Bronchial epithelial cell (primary cell): Measurements from ENCODE around the gene ART1. TPM values are rescaled to one million over a fixed set of nuclear protein-coding genes. Genes with fewer than 3 reads are reported as not detected.
A peak's percentile ranks its signal among the peaks of the same experiment; 100 is the strongest.

Experiments used
- DNase-seq: peaks from one replicate; pipeline ENCODE4 v3.0.0-alpha.2; 2010; ENCODE audit warnings: low read depth
- FAIRE-seq: peaks from 2 replicates; lab custom pipeline; 2011; peaks lifted over from hg19 to GRCh38; lab: Jason Lieb, UNC
- H3K27me3 ChIP-seq: 2 replicates; pipeline ENCODE4 v1.5.1; 2011; ENCODE audit warnings: low read length; ENCODE audit not compliant: control insufficient read depth, insufficient read depth
- H3K36me3 ChIP-seq: 2 replicates; pipeline ENCODE4 v1.5.1; 2011; ENCODE audit warnings: low read length; ENCODE audit not compliant: control insufficient read depth, insufficient read depth
- H3K4me3 ChIP-seq: 2 replicates; pipeline ENCODE4 v1.5.1; 2011; ENCODE audit warnings: mild to moderate bottlenecking, low read depth, low read length, control low read depth
- CTCF ChIP-seq: IDR thresholded peaks from 2 replicates; pipeline ENCODE4 v1.5.1; 2011; ENCODE audit warnings: mild to moderate bottlenecking, moderate library complexity, low read length, control low read depth, inconsistent platforms; ENCODE audit not compliant: insufficient read depth, severe bottlenecking
- total RNA-seq: library from RNA; depleted of rRNA; stranded (reverse); fragments of >200 nt; gene quantifications from 2 replicates; pipeline ENCODE4 v1.2.1, GENCODE V29; 2014

The ART1 gene
- total RNA-seq, 1 donor from 2014 or later = not detected

GRCh38 chr11:3658252-3658651 is 13.3 kb downstream of the ART1 start:
- Histone ChIP-seq H3K4me3 (no peak overlapping the region), H3K36me3 (no peaks in the 10 kb centered on the region), H3K27me3 (no peaks in the 10 kb centered on the region)
- TF ChIP-seq CTCF = no peak
- no peak for FAIRE-seq
- DNase-seq = no peak

- TF ChIP-seq CTCF = no peak
- FAIRE-seq (no peak), DNase-seq (no peak)
- H3K27me3 ChIP-seq = no peaks in the 10 kb centered on the region
- no peaks in the 10 kb centered on the region for H3K36me3 ChIP-seq
- H3K4me3 ChIP-seq = no peak overlapping the region
Observed at GRCh38 chr11:3659595-3660515, 14.9 kb downstream of the ART1 start.

- TF ChIP-seq CTCF = no peak
- DNase-seq (no peak), FAIRE-seq (no peak)
- Histone ChIP-seq H3K4me3 (no peak overlapping the region), H3K36me3 (no peaks in the 10 kb centered on the region), H3K27me3 (no peaks in the 10 kb centered on the region)
Observed at GRCh38 chr11:3660960-3661359, 16.0 kb downstream of the ART1 start.

- H3K27me3 ChIP-seq = no peaks in the 10 kb centered on the region
- TF ChIP-seq CTCF = no peak
- H3K4me3 ChIP-seq = no peak overlapping the region
- FAIRE-seq (no peak), DNase-seq (no peak)
- H3K36me3 ChIP-seq = peaks cover 3% of the 10 kb centered on the region
Observed at GRCh38 chr11:3662856-3663255, 17.9 kb downstream of the ART1 start.

DNA sequence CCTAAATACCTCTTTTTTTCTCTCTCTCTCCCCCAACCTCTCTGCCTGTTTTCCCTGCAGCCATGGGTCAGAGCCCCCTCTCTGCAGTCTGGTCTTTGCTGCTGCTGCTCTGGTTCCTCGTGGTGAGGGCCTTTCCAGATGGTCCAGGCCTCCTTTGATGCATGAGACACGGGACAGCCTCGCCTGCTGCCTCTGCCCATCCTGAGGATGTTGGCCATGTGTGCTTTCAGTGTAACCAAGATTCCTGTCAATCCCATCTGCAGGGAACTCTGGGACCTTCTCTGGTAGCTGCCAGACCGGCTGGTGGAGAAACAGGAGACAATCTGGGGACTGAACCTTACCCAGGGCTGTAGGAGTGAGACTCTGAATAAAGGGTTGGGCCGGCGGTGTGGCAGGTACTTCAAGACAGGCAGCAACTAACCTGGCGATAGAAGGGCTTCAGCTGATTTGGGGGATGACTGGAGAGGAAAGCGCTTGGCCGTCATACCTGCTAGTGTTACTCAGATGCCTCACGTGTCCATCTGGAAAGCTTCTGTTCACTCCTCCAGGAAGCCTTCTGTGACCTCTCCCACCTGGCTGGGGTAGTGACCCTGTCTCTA is 19.2 kb downstream of the ART1 start:
- DNase-seq (no peak), FAIRE-seq (peak; percentile 13)
- no peak for TF ChIP-seq CTCF
- Histone ChIP-seq H3K36me3 (peaks cover 3% of the 10 kb centered on the region), H3K4me3 (no peak overlapping the region), H3K27me3 (no peaks in the 10 kb centered on the region)
